Neural progenitor cell (in vitro differentiated cells): ENCODE results near the gene TCF4. TPM values are rescaled to one million over a fixed set of nuclear protein-coding genes. Genes with fewer than 3 reads are reported as not detected.

ENCODE experiments used
- DNase-seq: peaks from one replicate; pipeline ENCODE4 v3.0.0-alpha.2; 2016; ENCODE audit warnings: low spot score
- H2AFZ ChIP-seq: fragments of 200-600 bp; sonication (generic); replicated peaks from 2 replicates; pipeline ENCODE4 v1.6.1; 2016; ENCODE audit warnings: antibody characterized with exemption
- H3F3A ChIP-seq: fragments of 200-600 bp; sonication (generic); 2 replicates; pipeline ENCODE4 v1.6.1; 2016; ENCODE audit warnings: antibody characterized with exemption, low read depth
- H3K27ac ChIP-seq: fragments of 200-600 bp; sonication (generic); 2 replicates; pipeline ENCODE4 v1.5.1; 2016; ENCODE audit warnings: mild to moderate bottlenecking
- H3K27me3 ChIP-seq: fragments of 200-600 bp; sonication (generic); 2 replicates; pipeline ENCODE4 v1.6.1; 2016; ENCODE audit warnings: mild to moderate bottlenecking, moderate library complexity
- H3K36me3 ChIP-seq: fragments of 200-600 bp; sonication (generic); 2 replicates; pipeline ENCODE4 v1.5.1; 2016
- H3K4me1 ChIP-seq: fragments of 200-600 bp; sonication (generic); 2 replicates; pipeline ENCODE4 v1.6.1; 2016; ENCODE audit warnings: mixed run types
- H3K4me2 ChIP-seq: fragments of 200-600 bp; sonication (generic); 2 replicates; pipeline ENCODE4 v1.6.1; 2016
- H3K4me3 ChIP-seq: fragments of 200-600 bp; sonication (generic); 2 replicates; pipeline ENCODE4 v1.5.1; 2016
- H3K79me2 ChIP-seq: fragments of 200-600 bp; sonication (generic); 2 replicates; pipeline ENCODE4 v1.6.1; 2016; ENCODE audit warnings: low read depth
- H3K9ac ChIP-seq: fragments of 200-600 bp; sonication (generic); 2 replicates; pipeline ENCODE4 v1.6.1; 2016
- H3K9me3 ChIP-seq: fragments of 200-600 bp; sonication (generic); 2 replicates; pipeline ENCODE4 v1.5.1; 2016; ENCODE audit warnings: low read depth
- H4K20me1 ChIP-seq: fragments of 200-600 bp; sonication (generic); 2 replicates; pipeline ENCODE4 v1.6.1; 2016; ENCODE audit warnings: low read depth
- H3K27ac Mint-ChIP-seq: 3 replicates; pipeline ENCODE4 v1.8.0; 2021; ENCODE audit warnings: mixed read lengths
- H3K27me3 Mint-ChIP-seq: 2 replicates; pipeline ENCODE4 v1.8.0; 2022; ENCODE audit warnings: low read depth, mild to moderate bottlenecking, inconsistent platforms, moderate library complexity, mixed read lengths; ENCODE audit not compliant: insufficient read depth
- H3K36me3 Mint-ChIP-seq: 3 replicates; pipeline ENCODE4 v1.8.0; 2021; ENCODE audit warnings: mixed read lengths
- H3K4me1 Mint-ChIP-seq: 3 replicates; pipeline ENCODE4 v1.8.0; 2021; ENCODE audit warnings: mixed read lengths
- H3K4me3 Mint-ChIP-seq: 3 replicates; pipeline ENCODE4 v1.8.0; 2021; ENCODE audit warnings: mild to moderate bottlenecking, moderate library complexity, mixed read lengths
- H3K9me3 Mint-ChIP-seq: 3 replicates; pipeline ENCODE4 v1.8.0; 2020; ENCODE audit warnings: mixed read lengths
- CTCF ChIP-seq: fragments of 200-600 bp; sonication (generic); IDR thresholded peaks from 2 replicates; pipeline ENCODE4 v1.5.1; 2017; ENCODE audit warnings: antibody characterized with exemption, mild to moderate bottlenecking
- EZH2 ChIP-seq: fragments of 200-600 bp; sonication (generic); IDR thresholded peaks from 2 replicates; pipeline ENCODE4 v1.6.1; 2017; ENCODE audit warnings: antibody characterized with exemption, mild to moderate bottlenecking, moderate library complexity
- EZH2phosphoT487 ChIP-seq: fragments of 200-600 bp; sonication (generic); IDR thresholded peaks from 2 replicates; pipeline ENCODE4 v1.6.1; 2017; ENCODE audit warnings: antibody characterized with exemption
- total RNA-seq: library from RNA; depleted of rRNA; stranded (reverse); fragments of >200 nt; gene quantifications from 2 replicates; pipeline ENCODE4 v1.2.3, GENCODE V29; 2015; ENCODE audit warnings: low replicate concordance

Gene TCF4
- total RNA-seq, 1 donor from 2014 or later: 161 TPM

GRCh38 chr18:55627007-55627406 lies 39.0 kb upstream of the TCF4 start:
- TF ChIP-seq EZH2: no peak
- TF ChIP-seq EZH2phosphoT487: no peak
- TF ChIP-seq CTCF: no peak
- no peaks in the 10 kb centered on the region for H3K4me1 ChIP-seq
- H3K9me3 ChIP-seq: no peaks in the 10 kb centered on the region
- no peak overlapping the region for H2AFZ ChIP-seq
- no peaks in the 10 kb centered on the region for H3K36me3 ChIP-seq
- Mint-ChIP-seq H3K27ac (no peak overlapping the region), H3K36me3 (no peaks in the 10 kb centered on the region), H3K4me1 (no peaks in the 10 kb centered on the region), H3K27me3 (peaks cover 2% of the 10 kb centered on the region), H3K4me3 (no peak overlapping the region), H3K9me3 (no peaks in the 10 kb centered on the region)
- H3F3A ChIP-seq: peaks cover 7% of the 10 kb centered on the region
- no peaks in the 10 kb centered on the region for H4K20me1 ChIP-seq
- H3K79me2 ChIP-seq: no peaks in the 10 kb centered on the region
- no peaks in the 10 kb centered on the region for H3K27me3 ChIP-seq
- H3K4me3 ChIP-seq: no peak overlapping the region
- no peak for DNase-seq
- no peak overlapping the region for H3K9ac ChIP-seq
- H3K27ac ChIP-seq: no peak overlapping the region
- no peak overlapping the region for H3K4me2 ChIP-seq

GRCh38 chr18:55625901-55626300 lies 37.9 kb upstream of the TCF4 start:
- Histone ChIP-seq H3K4me3 (no peak overlapping the region), H4K20me1 (no peaks in the 10 kb centered on the region), H3K4me1 (no peaks in the 10 kb centered on the region), H3F3A (peaks cover 7% of the 10 kb centered on the region), H3K79me2 (no peaks in the 10 kb centered on the region), H3K27ac (no peak overlapping the region), H3K36me3 (no peaks in the 10 kb centered on the region), H2AFZ (no peak overlapping the region), H3K4me2 (no peak overlapping the region), H3K27me3 (no peaks in the 10 kb centered on the region), H3K9me3 (no peaks in the 10 kb centered on the region), H3K9ac (no peak overlapping the region)
- Mint-ChIP-seq H3K9me3 (no peaks in the 10 kb centered on the region), H3K36me3 (no peaks in the 10 kb centered on the region), H3K27me3 (peaks cover 2% of the 10 kb centered on the region), H3K4me1 (no peaks in the 10 kb centered on the region), H3K27ac (no peak overlapping the region), H3K4me3 (no peak overlapping the region)
- TF ChIP-seq CTCF: no peak
- TF ChIP-seq EZH2phosphoT487: no peak
- no peak for TF ChIP-seq EZH2
- DNase-seq: no peak

- H3K4me1 Mint-ChIP-seq: no peaks in the 10 kb centered on the region
- no peak overlapping the region for H3K27ac Mint-ChIP-seq
- H3K4me1 ChIP-seq: no peaks in the 10 kb centered on the region
- no peak overlapping the region for H3K4me2 ChIP-seq
- H3F3A ChIP-seq: peaks cover 7% of the 10 kb centered on the region
- no peaks in the 10 kb centered on the region for H3K36me3 ChIP-seq
- no peaks in the 10 kb centered on the region for H3K9me3 Mint-ChIP-seq
- H3K4me3 ChIP-seq: no peak overlapping the region
- no peak overlapping the region for H3K4me3 Mint-ChIP-seq
- H3K9me3 ChIP-seq: no peaks in the 10 kb centered on the region
- no peak for DNase-seq
- no peak for TF ChIP-seq CTCF
- TF ChIP-seq EZH2phosphoT487: no peak
- no peak for TF ChIP-seq EZH2
- peaks cover 2% of the 10 kb centered on the region for H3K27me3 Mint-ChIP-seq
- H3K36me3 Mint-ChIP-seq: no peaks in the 10 kb centered on the region
- no peaks in the 10 kb centered on the region for H3K27me3 ChIP-seq
- no peak overlapping the region for H3K27ac ChIP-seq
- H4K20me1 ChIP-seq: no peaks in the 10 kb centered on the region
- H3K79me2 ChIP-seq: no peaks in the 10 kb centered on the region
- no peak overlapping the region for H3K9ac ChIP-seq
- no peak overlapping the region for H2AFZ ChIP-seq
Observed at GRCh38 chr18:55623626-55624025, 35.6 kb upstream of the TCF4 start.
